IPS-18c (cell line): ENCODE data around the gene UBQLNL.

ENCODE experiments used
- H3K4me3 ChIP-seq: 2 replicates; pipeline ENCODE4 v1.7.0; 2013; ENCODE audit warnings: low read depth, mild to moderate bottlenecking, low read length, moderate library complexity; ENCODE audit not compliant: insufficient read depth
- H3K9me3 ChIP-seq: one replicate; pipeline ENCODE4 v1.6.1; 2013; ENCODE audit warnings: mild to moderate bottlenecking, low read length, moderate library complexity; ENCODE audit not compliant: control insufficient read depth, insufficient read depth

Gene UBQLNL, protein sequence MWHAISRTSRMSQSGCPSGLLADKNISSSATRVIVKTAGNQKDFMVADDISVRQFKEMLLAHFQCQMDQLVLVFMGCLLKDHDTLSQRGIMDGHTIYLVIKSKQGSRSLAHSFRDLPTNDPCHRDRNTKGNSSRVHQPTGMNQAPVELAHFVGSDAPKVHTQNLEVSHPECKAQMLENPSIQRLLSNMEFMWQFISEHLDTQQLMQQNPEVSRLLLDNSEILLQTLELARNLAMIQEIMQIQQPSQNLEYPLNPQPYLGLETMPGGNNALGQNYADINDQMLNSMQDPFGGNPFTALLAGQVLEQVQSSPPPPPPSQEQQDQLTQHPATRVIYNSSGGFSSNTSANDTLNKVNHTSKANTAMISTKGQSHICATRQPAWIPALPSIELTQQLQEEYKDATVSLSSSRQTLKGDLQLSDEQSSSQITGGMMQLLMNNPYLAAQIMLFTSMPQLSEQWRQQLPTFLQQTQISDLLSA

GRCh38 chr11:5516599-5516998 lies at the start of gene UBQLNL:
TSS of gene UBQLNL (minus strand) at chr11:5516699. CDS start at chr11:5516441, 258 bp downstream.
- no peak within 1 kb of the TSS for H3K4me3 ChIP-seq
- no peaks in the 10 kb centered on the region for H3K9me3 ChIP-seq

DNA sequence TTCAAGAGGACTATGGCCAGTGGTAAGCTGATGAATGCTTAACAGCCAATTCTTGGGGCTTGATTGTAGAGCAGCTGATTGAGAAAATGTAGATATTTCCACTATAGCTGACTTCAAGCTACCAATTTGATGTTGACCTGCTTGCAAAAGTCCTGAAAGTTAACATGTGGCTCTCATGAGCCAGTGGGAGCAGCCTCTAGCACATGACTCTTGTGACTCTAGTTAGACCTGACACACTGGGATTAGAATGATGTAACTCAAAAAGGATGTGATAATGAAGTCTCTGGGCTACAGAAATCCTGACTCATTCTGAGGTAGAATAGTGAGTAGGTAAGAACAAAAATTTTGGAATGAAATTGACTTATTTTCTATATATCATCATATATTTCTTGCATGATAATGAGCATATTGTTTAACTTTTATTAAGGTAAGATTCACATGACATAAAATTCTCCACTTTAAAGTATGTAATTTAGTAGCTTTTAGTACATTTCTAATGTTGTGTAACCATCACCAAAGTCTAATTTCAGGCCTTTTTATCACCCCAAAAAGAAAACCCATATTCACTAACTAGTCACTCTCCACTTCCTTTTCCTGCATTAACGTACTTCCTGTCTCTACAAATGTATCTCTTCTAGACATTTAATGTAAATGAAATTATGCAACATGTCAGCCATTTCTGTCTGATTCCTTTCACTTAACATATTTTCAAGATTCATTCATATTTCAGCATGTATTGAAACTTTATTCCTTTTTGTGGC lies 47.9 kb upstream of the UBQLNL start:
- no peak overlapping the region for H3K4me3 ChIP-seq
- no peaks in the 10 kb centered on the region for H3K9me3 ChIP-seq

- Histone ChIP-seq H3K4me3 (no peak overlapping the region), H3K9me3 (no peaks in the 10 kb centered on the region)
Measured at GRCh38 chr11:5557751-5558150, 41.3 kb upstream of the UBQLNL start.

DNA sequence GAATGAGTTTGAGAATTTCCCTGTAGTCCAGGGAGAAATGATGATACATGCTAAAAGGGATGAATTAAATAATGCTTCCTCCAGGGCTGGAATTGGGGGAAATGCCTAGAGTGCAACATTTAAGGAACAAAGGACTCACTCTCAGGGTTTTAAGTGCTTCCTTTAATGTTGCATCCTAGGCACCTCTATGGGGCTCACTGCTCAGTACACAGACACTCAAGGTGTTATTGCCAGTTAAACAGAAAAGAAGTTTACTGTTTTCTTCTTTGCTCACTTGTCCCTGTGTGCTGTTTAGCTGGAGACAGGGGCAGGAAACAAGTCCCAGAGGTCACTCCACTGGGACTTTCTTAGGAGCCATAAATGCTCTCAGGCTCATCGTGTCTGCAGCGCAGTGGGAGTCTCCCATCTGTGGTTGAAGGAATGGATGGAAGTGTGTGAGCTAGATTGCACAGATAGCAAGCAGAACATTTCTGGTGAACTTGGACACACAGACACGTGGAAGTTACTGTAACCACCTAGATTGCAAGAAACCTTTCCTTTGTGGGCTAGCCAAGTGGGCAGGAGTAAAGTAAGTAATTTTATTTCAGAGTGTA lies 40.2 kb upstream of the UBQLNL start:
- H3K9me3 ChIP-seq = no peaks in the 10 kb centered on the region

GRCh38 chr11:5553343-5553742 lies 36.8 kb upstream of the UBQLNL start:
- Histone ChIP-seq H3K4me3 (no peak overlapping the region), H3K9me3 (no peaks in the 10 kb centered on the region)

More for the DNA sequence above, 40.2 kb upstream of the UBQLNL start:
- H3K4me3 ChIP-seq = no peak overlapping the region

- Histone ChIP-seq H3K4me3 (no peak overlapping the region), H3K9me3 (no peaks in the 10 kb centered on the region)
Measured at GRCh38 chr11:5550440-5551095, 34.1 kb upstream of the UBQLNL start.

DNA sequence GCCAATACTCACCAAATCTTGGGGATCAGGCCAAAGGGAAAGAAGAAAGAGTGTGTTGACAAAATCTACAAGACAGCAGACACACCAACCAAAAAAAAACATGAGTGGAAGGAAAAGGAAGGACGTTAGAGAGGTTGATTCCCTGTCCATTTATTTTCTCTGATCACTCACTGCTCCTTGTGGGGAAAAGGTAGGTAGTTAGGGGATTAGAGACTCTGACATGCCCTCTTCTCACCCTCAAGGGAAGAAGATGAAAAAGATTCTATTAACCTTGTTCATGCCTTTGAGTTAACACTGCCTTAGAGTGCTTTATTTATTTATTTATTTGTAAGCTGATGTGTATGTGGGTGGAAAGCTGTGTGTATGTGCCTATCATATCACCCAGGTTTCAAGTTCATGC lies 31.9 kb upstream of the UBQLNL start, which contains the start of gene OR52H1:
Gene OR52H1, minus strand, starts transcription at position 101 of the 400 bp plus-strand sequence. CDS start 3,035 bp downstream, outside the sequence.
- H3K9me3 ChIP-seq = no peaks in the 10 kb centered on the region
- no peak within 1 kb of the TSS for H3K4me3 ChIP-seq

GRCh38 chr11:5547982-5548381 lies 31.5 kb upstream of the UBQLNL start:
- Histone ChIP-seq H3K9me3 (no peaks in the 10 kb centered on the region), H3K4me3 (no peak overlapping the region)

- no peak overlapping the region for H3K4me3 ChIP-seq
- H3K9me3 ChIP-seq = no peaks in the 10 kb centered on the region
Measured at GRCh38 chr11:5546457-5546856, 30.0 kb upstream of the UBQLNL start.

DNA sequence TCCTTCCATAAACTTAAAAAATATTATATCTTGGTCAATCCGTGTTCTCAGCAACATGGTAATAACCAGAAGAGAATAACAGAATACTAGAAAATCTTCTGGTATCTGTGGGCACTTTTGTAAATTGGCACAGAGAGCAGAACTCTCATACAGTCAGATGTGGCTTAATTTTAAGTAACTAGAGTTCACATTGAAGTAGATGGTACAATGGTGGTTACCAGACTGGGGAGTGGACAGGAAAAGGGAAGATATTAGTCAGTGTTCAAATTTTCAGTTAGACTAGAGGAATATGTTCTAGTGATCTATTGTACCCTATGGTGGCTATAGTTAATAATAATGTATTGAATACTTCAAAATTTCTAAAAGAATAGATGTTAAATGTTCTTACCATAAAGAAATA lies 24.9 kb upstream of the UBQLNL start:
- Histone ChIP-seq H3K9me3 (no peaks in the 10 kb centered on the region), H3K4me3 (no peak overlapping the region)

DNA sequence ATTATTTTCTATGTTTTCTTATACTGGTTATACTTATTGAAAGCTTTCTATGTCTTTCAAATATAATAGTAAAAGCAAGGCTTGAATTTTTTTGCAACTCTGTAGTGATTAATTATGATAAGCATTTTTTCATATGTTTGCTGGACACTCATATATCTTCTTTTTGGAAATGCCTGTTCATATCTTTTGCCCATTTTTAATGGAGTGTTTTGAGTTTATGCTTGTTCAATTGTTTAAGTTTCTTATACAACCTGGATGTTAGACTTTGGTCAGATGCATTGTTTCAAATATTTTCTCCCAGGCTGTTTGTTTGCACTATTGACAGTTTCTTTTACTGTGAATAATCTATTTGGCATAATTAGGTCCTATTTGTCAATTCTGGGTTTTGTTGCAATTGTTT lies 20.0 kb upstream of the UBQLNL start:
- no peak overlapping the region for H3K4me3 ChIP-seq
- H3K9me3 ChIP-seq = no peaks in the 10 kb centered on the region

DNA sequence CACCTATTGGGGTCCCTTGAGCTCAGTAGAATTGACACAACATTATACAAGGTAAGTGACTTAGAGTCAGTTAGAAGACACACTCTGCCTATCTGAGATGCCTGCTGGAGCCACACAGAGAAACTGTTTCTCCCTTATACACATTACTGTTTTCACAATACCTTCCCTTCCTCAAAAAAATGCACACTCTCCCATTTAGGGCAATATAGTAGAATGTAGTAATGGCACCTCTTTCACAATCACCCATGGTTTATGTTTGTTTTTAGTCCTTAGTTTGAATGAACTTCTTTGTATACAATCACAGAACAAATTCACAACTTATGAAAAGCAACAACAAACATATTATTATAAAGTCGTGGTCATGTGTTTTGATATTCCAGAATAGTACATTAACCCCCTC lies 17.5 kb upstream of the UBQLNL start:
- no peaks in the 10 kb centered on the region for H3K9me3 ChIP-seq

DNA sequence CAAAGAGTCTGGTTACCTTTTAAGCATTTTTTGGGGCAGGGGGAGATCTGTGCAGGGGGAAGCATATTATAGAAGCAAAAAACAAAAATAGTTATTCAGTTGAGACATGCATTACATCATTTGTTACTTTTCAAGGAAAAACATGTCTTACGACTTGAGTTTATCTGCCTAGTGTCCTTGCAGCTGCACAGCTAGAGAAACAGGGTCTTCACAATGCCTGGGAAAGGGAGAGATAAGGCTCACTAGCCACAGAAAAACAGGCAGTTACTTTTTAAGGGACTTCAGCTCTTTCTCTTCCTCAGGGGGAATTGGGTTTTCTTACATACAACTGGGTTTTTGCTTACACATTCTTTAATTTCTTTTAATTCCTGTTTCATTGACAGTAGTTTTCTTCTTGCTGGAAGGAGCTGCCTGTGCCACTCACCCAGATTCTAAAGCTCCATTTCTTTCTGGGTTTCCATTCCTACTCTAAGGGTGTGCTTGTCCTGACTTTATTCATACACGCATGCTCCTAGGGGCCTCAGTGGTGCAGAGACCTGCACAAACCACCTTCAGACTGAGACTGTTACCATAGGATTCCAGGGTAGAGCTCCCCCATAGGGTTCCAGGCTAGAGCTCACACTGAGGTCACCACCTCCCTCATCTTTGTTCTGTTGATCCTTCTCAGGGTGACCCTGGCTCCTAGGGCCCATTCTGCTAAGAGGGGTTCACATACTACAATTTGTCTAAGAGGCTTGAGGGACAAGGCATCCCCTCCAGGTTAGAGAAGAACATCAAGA lies 14.7 kb upstream of the UBQLNL start:
- Histone ChIP-seq H3K9me3 (no peaks in the 10 kb centered on the region), H3K4me3 (no peak overlapping the region)

More for the DNA sequence above, 17.5 kb upstream of the UBQLNL start:
- no peak overlapping the region for H3K4me3 ChIP-seq

- Histone ChIP-seq H3K4me3 (no peak overlapping the region), H3K9me3 (no peaks in the 10 kb centered on the region)
Measured at GRCh38 chr11:5528495-5528894, 12.0 kb upstream of the UBQLNL start.

- H3K9me3 ChIP-seq = no peaks in the 10 kb centered on the region
- H3K4me3 ChIP-seq = no peak overlapping the region
Measured at GRCh38 chr11:5527716-5528115, 11.2 kb upstream of the UBQLNL start.

GRCh38 chr11:5524756-5525155 lies 8.3 kb upstream of the UBQLNL start:
- Histone ChIP-seq H3K4me3 (no peak overlapping the region), H3K9me3 (no peaks in the 10 kb centered on the region)

GRCh38 chr11:5522308-5522707 lies 5.8 kb upstream of the UBQLNL start:
- no peak overlapping the region for H3K4me3 ChIP-seq
- no peaks in the 10 kb centered on the region for H3K9me3 ChIP-seq
